Central memory CD4-positive, alpha-beta T cell (primary cell): Measurements from ENCODE around the gene TNFRSF8.

Experiments used
- DNase-seq: peaks from one replicate; pipeline ENCODE4 v3.0.0; 2022

TNFRSF8 gene

GRCh38 chr1:12123172-12123571 is 60.1 kb downstream of the TNFRSF8 start:
- DNase-seq, result no peak

- peak; percentile 73 for DNase-seq
These were observed 61.8 kb downstream of the TNFRSF8 start for GRCh38 chr1:12124693-12125421.

GRCh38 chr1:12125422-12126355 is 62.6 kb downstream of the TNFRSF8 start:
- DNase-seq, result no peak

DNA sequence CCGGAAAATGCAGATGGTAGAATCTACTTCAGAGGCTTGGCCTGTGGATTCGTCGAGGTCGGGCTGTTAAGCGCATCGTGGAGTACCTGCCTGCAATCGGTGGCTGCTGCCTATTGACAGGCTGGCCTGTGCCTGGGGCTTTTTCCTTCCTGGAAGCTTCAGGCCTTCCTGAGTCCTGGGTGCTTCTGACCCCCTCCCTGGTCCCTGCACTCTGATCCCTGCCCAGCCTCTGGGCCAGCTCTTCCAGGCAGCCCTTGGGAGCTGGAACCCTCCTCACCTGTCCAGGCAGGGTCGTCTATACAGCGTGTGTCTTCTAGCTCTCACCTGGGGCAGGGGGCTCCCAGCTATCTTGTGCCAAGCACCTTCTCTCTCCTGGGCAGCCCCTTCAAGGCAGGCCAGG is 63.7 kb downstream of the TNFRSF8 start:
- DNase-seq, result no peak

DNA sequence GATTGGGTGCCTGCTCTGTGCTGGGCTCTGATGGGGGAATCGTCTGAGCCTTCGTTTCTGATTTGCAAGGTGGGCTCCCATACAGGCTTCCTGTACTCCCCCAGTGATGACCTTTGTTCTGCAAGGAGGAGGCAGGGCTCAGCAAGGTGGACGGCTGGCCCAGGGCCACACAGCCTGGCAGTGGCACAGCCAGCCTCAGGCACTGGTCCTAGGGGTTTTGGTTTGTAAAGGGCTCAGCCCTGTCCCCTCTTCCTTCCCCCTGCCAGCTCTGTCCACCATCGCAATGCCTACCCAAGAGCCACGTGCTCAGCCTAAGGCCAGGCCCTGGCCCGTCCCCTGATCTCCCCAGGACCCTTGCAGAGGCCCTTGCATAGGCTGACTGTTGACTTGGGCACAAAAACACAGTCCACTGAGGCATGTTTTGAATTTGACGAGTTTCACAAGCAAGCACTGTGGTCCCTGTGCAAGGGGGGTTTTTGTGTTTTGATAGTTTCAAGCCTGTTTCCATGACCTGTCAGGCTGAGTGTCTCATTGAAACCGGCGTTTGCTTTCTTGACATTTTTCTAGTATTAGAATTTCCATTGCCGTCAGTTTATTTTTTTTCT is 64.2 kb downstream of the TNFRSF8 start:
- DNase-seq, result no peak

DNA sequence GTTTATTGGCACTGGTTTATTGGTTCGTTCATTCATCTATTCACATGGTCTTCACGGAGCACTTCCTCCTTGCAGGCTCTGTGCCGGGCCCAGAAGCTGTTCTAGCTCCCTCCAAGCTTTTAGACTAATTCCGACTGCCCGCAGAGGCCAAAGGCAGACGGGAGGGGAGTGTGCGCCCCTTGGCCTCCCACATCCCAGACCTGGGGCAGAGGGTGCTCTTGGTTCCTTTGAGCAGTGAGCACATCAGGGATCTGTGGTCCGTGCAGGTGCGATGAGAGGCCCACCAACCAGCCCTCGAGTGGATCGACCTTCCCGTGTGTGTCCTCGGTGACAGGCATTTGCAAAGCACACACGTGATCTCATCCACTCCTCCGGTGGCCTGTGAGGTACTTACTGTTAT is 65.0 kb downstream of the TNFRSF8 start:
- no peak for DNase-seq

GRCh38 chr1:12129624-12130023 is 66.5 kb downstream of the TNFRSF8 start:
- no peak for DNase-seq

DNA sequence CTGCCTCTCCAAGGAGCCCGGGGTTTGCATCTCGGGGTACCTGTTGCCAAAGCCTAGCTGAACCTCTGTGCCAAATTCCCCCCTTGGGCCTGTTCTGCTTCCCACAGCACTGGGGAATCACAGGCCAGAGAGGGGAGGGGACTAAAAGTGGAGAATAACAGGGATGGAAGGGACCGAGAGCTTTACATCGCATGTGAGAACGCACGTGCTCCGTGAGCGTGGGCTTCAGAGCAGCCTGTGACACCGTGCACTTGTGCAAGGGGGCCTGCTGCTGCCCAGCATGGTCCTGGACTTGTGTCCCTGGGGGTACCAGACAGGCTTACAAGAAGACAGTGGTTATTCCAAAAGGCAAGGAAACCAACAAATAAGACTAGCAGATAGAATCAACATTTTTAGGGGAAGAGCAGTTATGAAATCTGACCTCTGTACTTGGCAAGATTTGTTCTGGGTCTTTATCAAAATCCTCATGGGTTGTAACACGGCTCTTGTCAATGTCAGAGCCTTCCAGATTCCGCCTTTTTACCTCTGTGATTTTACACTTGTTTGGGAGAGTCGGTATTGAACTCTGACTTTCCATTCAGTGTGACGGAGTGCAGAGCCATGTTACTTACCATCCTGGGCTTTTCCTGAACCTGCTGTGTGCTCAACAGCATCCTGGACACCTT is 67.5 kb downstream of the TNFRSF8 start:
- DNase-seq, result no peak

DNA sequence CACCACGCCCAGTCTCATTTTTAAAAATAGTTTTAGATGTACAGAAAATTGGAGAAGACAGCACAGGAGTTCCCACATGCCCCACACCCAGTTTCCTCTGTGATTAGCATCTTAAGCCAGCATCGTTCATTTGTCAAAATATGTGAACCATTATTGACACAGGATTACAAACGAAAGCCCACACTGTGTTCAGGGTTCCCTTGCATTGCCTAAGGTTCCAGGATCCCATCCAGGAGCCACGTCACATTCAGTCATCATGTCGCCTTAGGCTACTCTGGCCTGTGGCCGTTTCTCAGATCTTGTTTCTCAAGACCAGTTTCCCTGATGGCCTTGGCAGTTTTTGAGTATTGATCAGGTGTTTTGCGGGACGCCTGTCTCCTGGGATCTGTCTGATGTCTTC is 69.0 kb downstream of the TNFRSF8 start:
- no peak for DNase-seq

GRCh38 chr1:12134716-12135115 is 71.6 kb downstream of the TNFRSF8 start:
- no peak for DNase-seq

- DNase-seq, result no peak
These were observed 72.5 kb downstream of the TNFRSF8 start for GRCh38 chr1:12135612-12136011.

- DNase-seq, result no peak
These were observed 74.0 kb downstream of the TNFRSF8 start for GRCh38 chr1:12136916-12137610.

DNA sequence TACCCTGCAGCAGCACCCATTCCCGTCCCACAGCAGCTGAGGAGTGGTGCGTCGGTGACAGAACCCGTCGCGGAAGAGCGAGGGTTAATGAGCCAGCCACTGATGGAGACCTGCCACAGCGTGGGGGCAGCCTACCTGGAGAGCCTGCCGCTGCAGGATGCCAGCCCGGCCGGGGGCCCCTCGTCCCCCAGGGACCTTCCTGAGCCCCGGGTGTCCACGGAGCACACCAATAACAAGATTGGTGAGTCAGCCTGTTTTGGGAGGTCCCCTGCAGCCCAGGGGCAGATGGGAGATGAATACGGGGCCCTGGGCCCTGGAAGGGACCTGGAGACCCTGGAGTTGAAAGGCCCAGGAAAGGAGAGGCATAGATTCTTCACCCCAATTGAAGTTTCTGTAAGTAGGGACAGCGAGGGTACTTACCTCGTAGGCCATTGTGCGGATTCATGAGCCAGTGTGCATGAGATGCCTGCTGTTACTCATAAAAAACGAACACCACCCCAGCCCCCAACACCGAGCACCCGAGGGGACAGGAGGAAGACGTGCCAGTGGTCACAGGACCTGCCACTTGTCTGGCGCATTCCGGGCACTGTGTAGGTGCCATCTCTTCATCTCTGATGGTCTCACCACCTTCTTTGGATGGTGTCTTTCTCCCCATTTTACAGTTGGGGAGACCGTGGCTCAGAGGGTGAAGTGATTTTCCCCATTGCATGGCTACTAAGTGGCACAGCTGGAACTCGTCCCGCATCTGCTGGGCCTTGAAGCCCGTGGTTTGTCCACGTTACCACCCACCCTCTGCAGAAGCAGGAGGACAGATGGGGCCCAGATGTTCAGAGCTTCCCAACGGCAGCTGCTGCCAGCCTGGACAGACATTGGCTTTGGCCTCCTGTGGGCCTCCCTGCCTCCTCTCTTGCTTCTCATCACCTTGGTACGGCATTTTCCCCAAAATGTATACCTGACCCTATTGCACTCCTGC is 75.4 kb downstream of the TNFRSF8 start:
- DNase-seq, result no peak

DNA sequence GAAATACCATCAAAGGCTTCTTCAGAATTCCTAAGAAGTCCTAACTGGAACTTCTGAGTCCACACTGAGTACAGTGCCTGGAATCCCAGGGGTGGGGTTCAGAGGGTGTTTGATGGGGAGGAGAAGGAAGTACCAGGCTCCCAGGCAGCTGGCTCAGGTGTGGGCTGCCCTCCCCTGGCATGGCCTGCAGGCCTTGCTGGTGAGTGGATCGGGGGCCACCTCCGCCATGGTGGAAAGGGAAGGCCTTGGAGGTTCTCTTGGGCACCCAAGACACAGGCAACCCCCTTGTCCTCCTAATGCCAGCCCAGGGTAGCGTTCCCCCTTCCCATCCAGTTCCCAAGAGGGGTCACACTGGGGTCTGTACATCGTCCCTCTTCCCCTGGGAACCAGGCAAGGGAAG is 76.9 kb downstream of the TNFRSF8 start:
- DNase-seq, result no peak

DNA sequence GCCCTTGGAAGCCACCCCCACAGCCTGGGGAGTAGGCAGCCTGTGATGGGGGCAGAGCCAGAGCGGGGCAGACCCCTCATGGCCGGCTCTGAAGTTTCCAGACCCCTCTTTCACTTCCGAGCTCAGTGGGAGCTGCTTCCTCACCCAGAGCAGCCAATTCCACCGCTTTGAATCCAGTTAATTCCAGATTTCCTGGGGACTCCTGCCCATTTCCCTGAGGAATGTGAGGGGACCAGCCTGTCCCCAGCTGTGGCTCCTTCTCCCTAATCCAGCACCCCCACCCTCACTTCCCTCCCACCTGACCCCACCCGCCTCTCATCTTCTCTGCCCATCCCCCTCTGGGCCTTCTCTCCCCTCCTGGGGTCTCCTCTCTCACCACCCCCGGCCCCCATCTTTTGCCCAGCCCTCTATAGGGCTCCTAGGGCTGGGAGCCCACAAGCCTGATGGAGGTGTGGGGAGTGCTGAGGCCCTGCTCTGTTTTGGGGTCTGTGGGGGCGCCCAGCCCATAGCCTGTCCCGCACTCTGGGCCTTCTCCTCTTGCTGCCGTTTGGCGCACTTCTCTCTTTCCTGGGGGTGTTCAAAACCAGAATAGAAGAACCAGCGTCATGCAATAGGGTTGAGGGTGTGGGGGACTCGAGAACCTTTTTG is 77.5 kb downstream of the TNFRSF8 start:
- no peak for DNase-seq

GRCh38 chr1:12141163-12141850 is 78.2 kb downstream of the TNFRSF8 start:
- DNase-seq, result no peak

DNA sequence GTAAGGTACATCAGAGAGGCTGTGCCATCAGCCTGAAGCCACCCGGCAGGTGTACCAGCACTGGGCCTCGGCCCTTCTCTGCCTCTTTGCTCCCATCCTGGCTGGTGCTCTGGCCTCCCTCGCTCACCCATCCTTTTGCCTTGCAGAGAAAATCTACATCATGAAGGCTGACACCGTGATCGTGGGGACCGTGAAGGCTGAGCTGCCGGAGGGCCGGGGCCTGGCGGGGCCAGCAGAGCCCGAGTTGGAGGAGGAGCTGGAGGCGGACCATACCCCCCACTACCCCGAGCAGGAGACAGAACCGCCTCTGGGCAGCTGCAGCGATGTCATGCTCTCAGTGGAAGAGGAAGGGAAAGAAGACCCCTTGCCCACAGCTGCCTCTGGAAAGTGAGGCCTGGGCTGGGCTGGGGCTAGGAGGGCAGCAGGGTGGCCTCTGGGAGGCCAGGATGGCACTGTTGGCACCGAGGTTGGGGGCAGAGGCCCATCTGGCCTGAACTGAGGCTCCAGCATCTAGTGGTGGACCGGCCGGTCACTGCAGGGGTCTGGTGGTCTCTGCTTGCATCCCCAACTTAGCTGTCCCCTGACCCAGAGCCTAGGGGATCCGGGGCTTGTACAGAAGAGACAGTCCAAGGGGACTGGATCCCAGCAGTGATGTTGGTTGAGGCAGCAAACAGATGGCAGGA is 79.2 kb downstream of the TNFRSF8 start:
- no peak for DNase-seq

- no peak for DNase-seq
These were observed 80.0 kb downstream of the TNFRSF8 start for GRCh38 chr1:12142891-12143630.
